NCI-H82 treated with DMSO at 0.1 percent for 48 hours (cell line): ENCODE data around the gene MLPH.

Experiments
- DNase-seq: peaks from one replicate; lab custom pipeline; 2025; ENCODE audit not compliant: unreplicated experiment; lab: John Stamatoyannopoulos, UW

The MLPH gene

GRCh38 chr2:237565974-237566373, 78.9 kb downstream of the MLPH start:
- no peak for DNase-seq

- DNase-seq: no peak
Observed at GRCh38 chr2:237566401-237567235, 79.6 kb downstream of the MLPH start, which contains the start of gene PRLH. PRLH (plus strand) TSS chr2:237566574; CDS start chr2:237566574, 0 bp downstream.

DNA sequence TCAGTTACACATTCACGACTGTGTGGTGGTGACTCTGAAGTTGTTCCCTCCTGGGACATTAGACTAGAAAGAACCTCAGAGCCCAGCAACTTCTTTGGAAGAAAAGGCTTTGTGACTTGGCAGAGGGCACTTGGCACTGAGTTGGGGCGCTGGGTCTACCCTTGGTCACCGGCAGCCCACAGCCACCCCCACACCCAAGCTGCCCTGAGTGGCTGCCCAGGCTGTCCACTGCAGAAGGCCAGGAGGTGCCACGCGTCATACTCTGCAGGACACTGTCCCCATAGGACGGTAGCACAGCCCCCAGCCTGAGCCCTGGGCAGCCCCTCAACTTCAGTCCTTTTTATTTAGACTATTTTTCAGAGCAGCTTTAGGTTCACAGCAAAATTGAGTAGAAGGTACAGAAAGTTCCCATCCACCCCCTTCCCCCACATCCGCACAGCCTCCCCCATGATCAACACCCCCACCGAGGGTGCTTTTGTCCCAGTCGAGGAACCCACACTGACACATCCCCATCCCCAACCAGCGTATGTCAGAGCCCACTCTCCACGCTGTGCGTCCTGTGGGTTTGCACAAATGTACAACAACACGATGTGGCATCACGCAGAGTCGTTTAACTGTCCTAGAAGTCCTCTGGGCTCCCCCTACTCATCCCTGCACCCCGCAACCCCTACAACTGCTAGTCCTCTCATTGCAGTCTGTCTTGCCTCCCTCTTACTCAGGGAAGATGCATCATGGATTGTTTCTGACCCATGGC, 80.4 kb downstream of the MLPH start:
- DNase-seq: no peak

DNA sequence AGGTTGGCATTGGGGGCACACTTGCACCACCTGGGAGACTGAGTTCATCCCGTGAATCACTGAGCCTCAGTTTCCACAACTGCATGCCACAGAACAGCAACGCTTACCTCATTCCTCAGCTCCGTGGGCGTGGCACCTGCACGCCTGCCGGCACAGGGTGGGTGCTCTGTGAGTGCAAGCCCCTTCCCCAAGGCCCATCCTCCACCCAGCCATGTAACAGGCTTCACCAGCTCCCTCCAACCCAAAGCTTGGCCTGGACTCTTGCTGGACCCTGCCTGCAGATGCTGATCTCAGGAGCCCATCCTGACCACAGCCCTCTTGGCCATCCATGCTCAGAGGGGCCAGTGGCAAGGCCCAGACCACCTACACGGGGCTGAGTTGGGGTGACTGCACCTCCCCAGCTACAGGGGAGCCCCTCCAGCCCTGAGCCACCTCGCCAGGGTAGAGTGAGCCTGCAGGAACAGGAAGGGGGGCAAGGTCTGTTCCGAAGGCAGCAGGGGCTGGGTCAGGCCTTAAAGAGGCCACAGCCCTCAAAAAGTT, 81.1 kb downstream of the MLPH start:
- no peak for DNase-seq

GRCh38 chr2:237569041-237569440, 82.0 kb downstream of the MLPH start:
- DNase-seq: no peak

DNA sequence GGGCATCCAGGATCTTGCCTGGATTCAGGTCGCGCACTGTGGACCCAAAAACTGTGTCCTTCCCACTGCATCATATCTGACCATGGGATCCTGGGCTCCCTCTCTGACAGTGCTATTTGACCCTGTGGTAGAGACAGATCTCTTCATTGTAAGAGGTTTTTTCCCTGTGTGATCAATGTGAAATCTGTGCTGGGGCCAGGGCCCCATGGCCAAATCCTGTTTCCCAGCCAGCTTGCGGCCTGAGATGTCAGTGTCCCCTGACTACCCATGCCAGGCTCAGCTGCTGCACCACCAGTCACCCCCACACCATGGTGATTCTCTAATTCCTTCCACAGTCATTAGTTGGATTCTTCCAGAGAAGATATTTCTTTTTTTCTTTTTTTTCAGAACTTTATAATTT, 82.8 kb downstream of the MLPH start:
- no peak for DNase-seq

DNA sequence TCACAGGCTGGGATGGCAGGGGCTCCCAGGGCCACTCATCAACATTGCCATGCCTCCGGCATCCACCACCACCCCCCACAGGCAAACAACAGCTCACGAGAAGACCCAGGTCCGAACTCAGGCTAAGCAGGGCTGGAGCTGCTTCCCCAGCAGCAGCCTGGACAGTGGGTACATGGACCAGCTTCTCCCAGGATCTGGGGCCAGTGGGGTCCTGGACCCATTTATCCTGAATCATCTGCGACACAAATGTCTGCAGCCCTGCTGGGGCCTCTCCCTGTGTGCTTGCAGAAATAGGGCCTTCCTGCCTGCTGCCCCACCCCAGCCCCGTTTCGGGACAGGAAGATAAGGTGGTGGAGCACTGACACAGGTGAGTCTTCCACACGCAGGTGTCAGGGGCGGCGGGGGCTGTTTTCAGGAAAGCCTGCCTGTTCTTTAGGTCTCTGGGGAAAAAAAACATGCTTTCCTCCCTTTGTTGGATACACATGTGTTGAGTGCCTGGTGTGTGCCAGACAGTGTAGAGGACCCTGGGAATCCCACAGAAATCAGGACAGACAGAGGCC, 83.8 kb downstream of the MLPH start:
- DNase-seq: no peak

DNA sequence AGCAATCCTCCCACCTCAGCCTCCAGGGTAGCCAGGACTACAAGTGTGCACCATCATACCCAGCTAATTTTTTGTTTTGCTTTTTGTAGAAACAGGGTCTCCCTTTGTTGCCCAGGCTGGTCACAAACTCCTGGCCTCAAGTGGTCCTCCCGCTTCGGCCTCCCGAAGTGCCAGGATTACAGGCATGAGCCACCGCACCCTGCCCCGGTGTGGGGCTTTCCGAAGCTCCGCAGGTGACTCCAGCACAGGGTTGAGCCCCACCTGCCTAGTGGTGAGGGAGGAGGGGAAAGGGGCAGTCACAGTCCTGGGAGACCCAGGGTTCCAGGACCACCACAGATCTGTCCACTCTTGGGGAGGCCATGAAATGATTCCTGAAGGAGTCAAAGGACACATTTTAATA, 84.5 kb downstream of the MLPH start:
- DNase-seq: no peak

GRCh38 chr2:237572021-237572741, 85.1 kb downstream of the MLPH start:
- peak; percentile 62 for DNase-seq

- DNase-seq: no peak
Observed at GRCh38 chr2:237572742-237573101, 85.7 kb downstream of the MLPH start.

GRCh38 chr2:237573721-237574415, 86.8 kb downstream of the MLPH start:
- DNase-seq: no peak

GRCh38 chr2:237574467-237574866, 87.4 kb downstream of the MLPH start:
- no peak for DNase-seq

DNA sequence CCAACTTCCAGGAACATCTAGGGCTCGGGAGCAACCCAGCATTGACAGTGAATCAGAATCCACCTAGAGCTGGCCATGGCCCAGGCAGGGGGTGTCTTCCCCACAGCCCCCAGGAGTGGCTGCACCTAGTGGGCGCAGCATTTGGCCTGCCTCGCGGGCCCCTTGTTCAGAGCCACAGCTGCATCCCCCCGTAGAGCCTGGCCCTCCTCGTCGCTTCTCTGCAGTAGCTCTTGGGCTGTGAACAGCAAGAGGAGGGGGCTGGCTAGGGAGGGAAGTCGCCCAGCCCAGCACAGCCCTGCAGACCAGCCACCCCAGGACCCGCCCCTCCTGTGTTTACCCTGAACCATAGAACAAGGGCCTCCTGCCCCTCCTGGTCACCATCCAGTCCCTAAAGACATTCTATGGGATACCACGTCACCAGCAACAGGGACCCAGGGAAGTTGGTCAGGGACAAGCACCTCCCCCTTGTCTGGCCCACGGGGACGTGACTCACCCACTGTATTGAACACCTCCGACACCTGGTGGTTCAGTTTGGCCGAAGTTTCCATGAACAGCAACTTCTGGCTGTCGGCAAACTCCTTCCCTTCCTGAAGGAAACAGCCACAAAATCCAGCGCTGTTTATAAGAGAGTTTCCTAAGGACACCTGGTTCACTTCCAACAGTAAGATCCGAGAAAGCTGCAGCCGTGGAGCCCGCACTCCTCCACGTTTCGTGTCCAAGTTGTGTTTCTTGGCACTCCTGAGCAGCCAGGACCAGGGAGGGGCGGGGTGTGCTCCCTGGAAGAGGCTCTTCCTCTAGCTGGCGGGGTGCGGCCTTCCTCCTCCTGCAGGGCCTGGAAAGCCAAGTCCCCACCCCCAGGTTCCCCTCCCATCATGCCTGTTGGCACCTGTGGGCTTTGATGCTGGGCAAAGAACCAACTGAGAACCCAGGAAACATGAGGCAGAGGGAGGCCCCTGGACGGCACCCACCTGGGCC, 88.1 kb downstream of the MLPH start:
- no peak for DNase-seq

DNA sequence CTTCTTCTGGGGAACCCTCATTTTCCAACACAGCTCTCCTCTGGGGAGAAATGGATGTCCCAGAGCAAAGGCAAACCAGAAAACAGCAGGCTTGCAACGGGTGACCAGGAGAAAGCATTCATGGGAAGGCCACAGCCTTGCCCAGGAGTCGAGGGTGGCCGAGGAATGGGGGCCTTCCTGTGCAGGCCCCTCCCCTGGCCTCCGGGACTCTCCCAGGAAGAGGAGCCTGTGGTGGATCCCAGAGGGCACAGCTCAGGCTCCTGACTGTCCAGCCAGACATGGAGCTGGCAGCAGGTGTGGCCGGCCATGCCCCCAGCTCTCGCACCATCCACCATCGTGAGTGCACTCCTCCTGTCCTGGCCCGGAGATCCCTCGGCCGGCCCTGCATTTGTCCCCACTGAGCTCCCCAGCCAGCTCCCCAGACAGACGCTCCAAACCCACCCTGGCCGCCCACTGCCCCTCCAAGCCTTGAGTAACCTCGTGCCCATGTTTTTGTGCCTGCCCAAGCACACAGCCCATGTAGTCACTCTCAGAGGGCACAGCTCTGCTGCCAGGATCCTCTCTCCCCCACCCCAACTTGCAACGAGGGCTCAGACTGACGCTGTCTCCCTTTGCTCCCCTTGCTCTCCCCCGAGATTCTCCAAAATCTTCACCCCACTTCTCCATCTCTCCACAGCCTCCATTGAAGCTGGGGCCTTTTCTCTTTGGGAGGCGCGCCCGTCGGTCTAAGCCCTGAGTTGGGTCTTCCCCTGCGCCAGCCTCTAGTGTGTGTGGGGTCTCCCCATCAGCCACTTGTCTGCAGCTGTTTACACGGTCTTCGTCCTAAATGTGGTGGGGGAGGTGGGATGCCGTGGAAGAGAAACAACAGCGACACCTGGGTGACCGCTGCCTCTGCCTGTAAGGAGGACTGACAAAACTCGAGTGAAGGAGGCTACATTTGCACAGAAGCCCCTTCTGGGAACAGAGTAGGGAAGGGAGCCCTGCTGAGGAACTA, 89.1 kb downstream of the MLPH start:
- no peak for DNase-seq

DNA sequence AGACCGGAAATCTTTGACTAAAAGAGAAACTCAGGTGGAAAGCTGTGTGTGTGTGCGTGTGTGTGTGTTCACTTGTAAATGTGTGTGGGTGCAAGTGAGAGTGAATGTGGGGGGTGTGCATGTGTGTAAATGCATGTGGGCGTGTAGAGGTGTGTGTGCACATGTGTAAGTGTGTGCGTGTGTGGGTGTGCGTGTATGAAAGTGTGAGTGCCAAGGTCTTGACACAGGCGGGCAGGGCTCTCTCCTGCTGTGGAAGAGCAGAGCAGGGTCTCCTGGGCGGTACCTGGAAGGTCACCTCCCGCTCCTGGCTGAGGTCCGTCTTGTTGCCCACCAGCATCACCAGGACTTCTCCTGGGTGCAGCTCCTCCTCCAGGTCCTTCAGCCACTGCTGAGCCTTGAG, 89.9 kb downstream of the MLPH start:
- DNase-seq: no peak

DNA sequence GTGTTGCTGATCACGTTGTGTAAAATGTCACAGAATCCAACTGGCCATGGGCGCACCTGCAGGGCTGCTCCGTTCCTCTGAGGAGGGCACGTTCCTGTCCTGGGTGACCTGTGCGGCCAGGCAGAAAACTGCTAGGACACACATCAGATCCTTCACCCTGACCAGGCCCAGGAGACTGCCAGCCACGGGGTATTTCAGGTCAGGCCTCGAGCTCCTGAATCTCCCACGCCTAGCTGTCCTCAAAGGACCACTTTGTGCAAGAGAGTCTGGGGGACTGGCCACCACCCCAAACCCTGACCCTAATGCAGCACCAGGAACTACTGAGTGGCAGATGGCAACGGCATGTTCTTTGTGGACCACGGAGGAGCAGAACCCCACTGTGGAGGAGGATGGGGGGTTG, 90.4 kb downstream of the MLPH start:
- DNase-seq: no peak

DNA sequence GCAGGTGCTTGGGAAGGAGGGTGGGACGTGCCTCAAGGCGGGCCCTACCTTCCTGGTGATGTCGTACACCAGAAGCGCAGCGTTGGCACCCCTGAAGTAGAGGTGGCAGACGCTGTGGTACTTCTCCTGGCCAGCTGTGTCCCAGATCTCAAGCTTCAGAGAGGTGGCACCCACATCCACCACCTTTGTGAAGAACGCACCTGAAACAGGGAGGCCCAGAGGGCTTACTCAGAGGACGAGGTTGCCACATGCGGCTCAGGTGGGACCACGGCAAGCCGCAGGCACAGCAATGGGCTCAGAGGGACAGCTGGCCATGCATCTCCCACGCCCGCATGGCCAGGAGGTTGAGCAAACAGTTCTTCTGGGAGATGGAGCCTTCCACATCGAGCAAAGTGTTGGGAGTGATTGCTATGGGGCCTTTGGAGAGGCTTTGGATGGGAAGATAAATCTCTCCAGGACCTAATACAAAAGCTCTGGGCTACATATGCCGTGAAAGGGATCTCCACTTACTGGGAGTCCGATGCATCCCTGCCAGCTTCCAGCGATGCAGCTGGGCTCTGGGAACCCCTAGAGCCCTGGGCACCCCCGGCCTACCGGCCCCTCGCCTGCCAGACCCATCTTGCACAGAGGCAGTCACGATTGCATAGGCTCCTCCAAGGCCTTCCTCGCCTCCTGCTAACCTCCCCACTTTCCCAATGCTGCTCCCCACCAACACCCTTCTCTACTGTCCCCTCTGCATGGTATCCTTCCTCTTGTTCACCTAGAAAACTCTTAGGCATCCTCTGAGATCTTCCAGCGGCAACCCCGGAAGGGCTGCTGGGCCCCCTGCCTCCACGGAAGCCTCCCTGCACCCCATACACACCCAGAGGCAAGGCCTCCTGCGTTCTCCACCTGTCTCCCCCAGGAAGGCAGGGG, 91.2 kb downstream of the MLPH start:
- no peak for DNase-seq
